Measurements from ENCODE around the gene ASPSCR1.

The ASPSCR1 gene, protein sequence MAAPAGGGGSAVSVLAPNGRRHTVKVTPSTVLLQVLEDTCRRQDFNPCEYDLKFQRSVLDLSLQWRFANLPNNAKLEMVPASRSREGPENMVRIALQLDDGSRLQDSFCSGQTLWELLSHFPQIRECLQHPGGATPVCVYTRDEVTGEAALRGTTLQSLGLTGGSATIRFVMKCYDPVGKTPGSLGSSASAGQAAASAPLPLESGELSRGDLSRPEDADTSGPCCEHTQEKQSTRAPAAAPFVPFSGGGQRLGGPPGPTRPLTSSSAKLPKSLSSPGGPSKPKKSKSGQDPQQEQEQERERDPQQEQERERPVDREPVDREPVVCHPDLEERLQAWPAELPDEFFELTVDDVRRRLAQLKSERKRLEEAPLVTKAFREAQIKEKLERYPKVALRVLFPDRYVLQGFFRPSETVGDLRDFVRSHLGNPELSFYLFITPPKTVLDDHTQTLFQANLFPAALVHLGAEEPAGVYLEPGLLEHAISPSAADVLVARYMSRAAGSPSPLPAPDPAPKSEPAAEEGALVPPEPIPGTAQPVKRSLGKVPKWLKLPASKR

DNA sequence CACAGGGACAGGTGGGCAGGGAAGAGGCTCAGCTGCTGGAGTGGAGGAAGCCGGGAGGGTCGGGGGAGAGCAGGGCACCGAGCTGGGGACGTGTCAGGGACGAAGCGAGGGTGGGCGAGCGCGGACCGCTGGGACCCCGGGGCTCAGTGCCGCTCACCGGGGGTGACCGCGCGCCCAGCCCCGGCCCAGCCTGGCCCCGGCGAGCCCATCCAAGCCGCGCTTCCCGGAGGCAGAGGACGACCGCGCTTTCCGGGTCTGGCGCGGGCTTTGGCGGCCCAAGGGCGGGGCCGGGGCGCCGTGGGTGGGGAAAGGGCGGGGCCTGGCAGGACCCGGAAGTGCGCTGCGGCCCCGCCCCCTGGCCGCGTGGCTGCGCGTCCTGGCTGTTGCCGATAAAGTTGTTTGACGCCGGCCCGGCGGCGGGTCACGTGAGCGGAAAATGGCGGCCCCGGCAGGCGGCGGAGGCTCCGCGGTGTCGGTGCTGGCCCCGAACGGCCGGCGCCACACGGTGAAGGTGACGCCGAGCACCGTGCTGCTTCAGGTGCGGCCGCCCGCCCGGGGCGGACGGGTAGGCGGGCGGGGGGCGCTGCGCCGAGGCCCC, at the start of gene ASPSCR1:
Gene ASPSCR1, plus strand, starts transcription at position 419 of the 598 bp plus-strand sequence. Its CDS starts 18 bp downstream, at position 437.
- H3K9me3 ChIP-seq (ENCODE audit: control insufficient read depth in 2 of 2, low read length in 2 of 2), result no peaks in the 10 kb centered on the region
- peak within 1 kb of the TSS; percentile 83 to 84 for H3K4me3 ChIP-seq (ENCODE audit: low read length in 2 of 2)
- H3K9ac ChIP-seq (ENCODE audit: low read depth in 1 of 2, low read length in 2 of 2), result peak within 1 kb of the TSS; percentile 83 to 85
- H3K36me3 ChIP-seq (ENCODE audit: control insufficient read depth in 2 of 2, insufficient read depth in 2 of 2, low read length in 2 of 2), result peaks cover 0 to 10% of the 10 kb centered on the region in 2 donors
- H3K27ac ChIP-seq (ENCODE audit: low read depth in 2 of 2, low read length in 2 of 2), result peak within 1 kb of the TSS; percentile 88 to 89
- H3K4me1 ChIP-seq (ENCODE audit: control insufficient read depth in 2 of 2, insufficient read depth in 2 of 2, low read length in 2 of 2), result peaks cover 10% of the 10 kb centered on the region in 2 donors
- no peaks in the 10 kb centered on the region for H3K27me3 ChIP-seq (ENCODE audit: control insufficient read depth in 2 of 2, insufficient read depth in 2 of 2, low read length in 2 of 2)

GRCh38 chr17:81927653-81928543, 49.5 kb upstream of the ASPSCR1 start, which contains the start of gene MAFG:
Gene MAFG (minus strand): TSS chr17:81927735. CDS start chr17:81923185, 4,550 bp downstream.
- peaks cover 41 to 44% of the 10 kb centered on the region in 2 donors for H3K4me1 ChIP-seq (ENCODE audit: control insufficient read depth in 2 of 2, insufficient read depth in 2 of 2, low read length in 2 of 2)
- peak within 1 kb of the TSS; percentile 75 to 76 for H3K4me3 ChIP-seq (ENCODE audit: low read length in 2 of 2)
- H3K27me3 ChIP-seq (ENCODE audit: control insufficient read depth in 2 of 2, insufficient read depth in 2 of 2, low read length in 2 of 2), result peaks cover 3 to 10% of the 10 kb centered on the region in 2 donors
- peak within 1 kb of the TSS; percentile 95 to 97 for H3K27ac ChIP-seq (ENCODE audit: low read depth in 2 of 2, low read length in 2 of 2)
- no peaks in the 10 kb centered on the region for H3K36me3 ChIP-seq (ENCODE audit: control insufficient read depth in 2 of 2, insufficient read depth in 2 of 2, low read length in 2 of 2)
- H3K9me3 ChIP-seq (ENCODE audit: control insufficient read depth in 2 of 2, low read length in 2 of 2), result no peaks in the 10 kb centered on the region
- peak within 1 kb of the TSS; percentile 76 to 77 for H3K9ac ChIP-seq (ENCODE audit: low read depth in 1 of 2, low read length in 2 of 2)

DNA sequence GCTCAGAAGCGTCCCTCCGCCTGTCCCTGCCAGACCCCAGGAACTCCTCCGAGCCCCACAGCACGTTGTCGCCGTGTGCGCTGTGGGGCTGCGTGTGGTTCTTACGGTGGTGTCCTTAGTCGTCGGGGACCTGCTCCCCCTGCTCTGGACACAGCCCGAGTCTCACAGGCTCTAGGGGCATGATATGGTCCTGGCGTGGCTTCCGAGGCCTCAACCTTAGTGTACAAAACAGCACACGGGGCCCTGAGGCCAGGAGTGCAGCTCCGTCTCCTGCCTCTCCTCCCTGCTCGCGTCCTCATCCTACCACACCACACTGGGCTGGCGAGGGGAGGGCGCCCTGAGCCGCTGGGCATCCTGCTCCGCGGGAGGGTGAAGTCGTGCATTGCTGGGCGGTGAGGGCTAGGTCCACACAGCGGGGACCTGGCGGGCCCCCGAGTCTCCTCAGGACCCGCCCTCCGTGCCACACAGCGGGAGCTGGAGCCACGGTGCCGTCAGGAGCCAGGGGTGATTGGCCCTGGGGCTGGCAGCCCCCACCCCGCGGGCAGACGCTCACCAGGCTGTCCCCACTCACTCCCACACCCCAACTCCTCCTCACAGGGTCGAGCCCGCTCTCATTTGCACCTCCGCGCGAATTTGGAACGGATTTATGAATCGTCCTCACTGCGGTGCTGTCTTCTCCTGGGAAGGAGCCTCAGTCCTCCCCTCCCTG, 48.7 kb upstream of the ASPSCR1 start:
- Histone ChIP-seq H3K4me3 (ENCODE audit: low read length in 2 of 2) (peak overlapping the region; percentile 45 to 55), H3K27me3 (ENCODE audit: control insufficient read depth in 2 of 2, insufficient read depth in 2 of 2, low read length in 2 of 2) (peaks cover 3 to 10% of the 10 kb centered on the region in 2 donors), H3K9ac (ENCODE audit: low read depth in 1 of 2, low read length in 2 of 2) (peak overlapping the region in 1 of 2 donors; percentile 24), H3K4me1 (ENCODE audit: control insufficient read depth in 2 of 2, insufficient read depth in 2 of 2, low read length in 2 of 2) (peaks cover 35 to 37% of the 10 kb centered on the region in 2 donors), H3K9me3 (ENCODE audit: control insufficient read depth in 2 of 2, low read length in 2 of 2) (no peaks in the 10 kb centered on the region), H3K27ac (ENCODE audit: low read depth in 2 of 2, low read length in 2 of 2) (no peak overlapping the region), H3K36me3 (ENCODE audit: control insufficient read depth in 2 of 2, insufficient read depth in 2 of 2, low read length in 2 of 2) (no peaks in the 10 kb centered on the region)

DNA sequence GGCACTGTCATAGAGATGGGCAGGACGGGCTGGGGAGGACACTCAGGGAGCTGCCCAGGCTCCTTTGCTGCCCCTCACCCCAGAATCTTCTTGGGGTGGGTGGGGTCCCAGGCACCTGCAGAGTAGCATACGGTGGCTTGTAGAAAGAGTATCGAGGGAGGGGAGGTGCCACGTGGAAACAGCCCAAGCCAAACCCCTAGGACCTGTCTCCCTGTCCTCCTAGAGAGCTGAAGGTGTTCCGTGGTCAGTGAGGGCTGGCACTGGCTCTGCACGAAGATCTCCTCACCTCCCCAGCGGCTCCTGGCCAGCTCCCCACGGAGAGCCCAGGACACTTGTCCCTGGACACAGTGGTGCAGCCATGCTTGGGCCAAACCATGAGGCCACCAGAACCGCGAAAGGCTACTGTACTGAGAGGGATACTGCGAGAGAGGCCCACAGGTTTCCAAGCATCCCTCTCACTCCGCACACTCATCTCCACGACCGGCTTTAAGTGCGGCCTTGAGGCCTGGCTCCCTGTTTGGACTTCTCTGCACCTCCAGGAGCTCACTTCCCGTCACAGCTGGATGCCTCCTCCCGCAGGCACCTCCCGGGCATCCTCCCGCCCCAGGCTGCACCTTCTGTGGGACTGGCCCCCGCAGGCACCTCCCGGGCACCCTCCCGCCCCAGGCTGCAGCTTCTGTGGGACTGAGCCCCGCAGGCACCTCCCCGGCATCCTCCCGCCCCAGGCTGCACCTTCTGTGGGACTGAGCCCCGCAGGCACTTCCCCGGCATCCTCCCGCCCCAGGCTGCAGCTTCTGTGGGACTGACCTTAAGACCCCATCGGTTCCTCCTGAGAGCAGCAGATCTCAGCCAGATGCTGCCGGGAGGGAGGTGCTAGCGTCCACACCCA, 47.9 kb upstream of the ASPSCR1 start:
- H3K9ac ChIP-seq (ENCODE audit: low read depth in 1 of 2, low read length in 2 of 2), result no peak overlapping the region
- H3K36me3 ChIP-seq (ENCODE audit: control insufficient read depth in 2 of 2, insufficient read depth in 2 of 2, low read length in 2 of 2), result no peaks in the 10 kb centered on the region
- no peak overlapping the region for H3K4me3 ChIP-seq (ENCODE audit: low read length in 2 of 2)
- no peak overlapping the region for H3K27ac ChIP-seq (ENCODE audit: low read depth in 2 of 2, low read length in 2 of 2)
- no peaks in the 10 kb centered on the region for H3K9me3 ChIP-seq (ENCODE audit: control insufficient read depth in 2 of 2, low read length in 2 of 2)
- H3K4me1 ChIP-seq (ENCODE audit: control insufficient read depth in 2 of 2, insufficient read depth in 2 of 2, low read length in 2 of 2), result peaks cover 27 to 29% of the 10 kb centered on the region in 2 donors
- peaks cover 3 to 10% of the 10 kb centered on the region in 2 donors for H3K27me3 ChIP-seq (ENCODE audit: control insufficient read depth in 2 of 2, insufficient read depth in 2 of 2, low read length in 2 of 2)

DNA sequence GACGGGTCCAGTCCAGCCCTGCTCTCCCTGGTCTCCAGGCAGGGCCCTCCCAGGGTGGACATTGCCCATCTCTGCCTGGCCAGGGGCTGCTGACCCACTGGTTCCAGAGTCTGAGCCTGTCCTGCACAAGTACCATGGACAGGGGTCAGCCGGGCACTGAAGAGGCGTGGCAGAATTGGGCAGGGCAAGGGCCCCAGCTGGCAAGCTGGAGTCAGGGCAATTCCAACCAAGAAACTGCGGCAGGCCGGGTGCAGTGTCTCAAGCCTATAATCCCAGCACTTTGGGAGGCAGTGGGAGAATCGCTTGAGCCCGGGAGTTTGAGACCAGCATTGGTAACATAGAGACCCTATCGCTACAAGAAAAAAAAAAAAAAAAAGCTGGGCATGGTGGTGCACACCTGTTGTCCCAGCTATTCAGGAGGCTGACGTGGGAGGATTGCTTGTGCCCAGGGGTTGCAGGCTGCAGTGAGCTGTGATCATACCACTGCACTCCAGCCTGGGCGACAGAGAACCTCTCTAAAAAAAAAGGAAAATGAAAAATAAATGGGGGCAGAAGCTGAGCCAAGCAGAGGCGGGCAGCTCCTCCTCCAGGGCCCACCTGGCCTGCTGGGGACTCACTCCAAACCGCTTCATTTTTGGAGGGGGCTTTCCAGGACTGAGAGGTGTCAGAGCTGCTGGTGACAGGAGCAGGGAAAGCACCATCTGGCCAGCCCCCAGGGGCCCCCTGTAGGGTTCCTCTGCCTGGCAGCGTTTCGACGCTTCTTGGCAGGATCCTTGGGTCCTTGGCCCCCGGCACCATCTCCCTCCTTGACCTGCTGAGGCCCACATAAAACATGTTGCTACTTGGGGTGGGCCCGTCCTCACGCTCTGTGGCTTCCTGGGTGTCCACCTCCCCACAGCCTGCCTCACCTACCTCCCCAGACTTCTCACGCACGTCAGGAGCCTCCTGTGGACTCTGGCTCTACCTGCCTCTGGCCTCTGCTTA, 47.0 kb upstream of the ASPSCR1 start:
- H3K27ac ChIP-seq (ENCODE audit: low read depth in 2 of 2, low read length in 2 of 2), result no peak overlapping the region
- H3K27me3 ChIP-seq (ENCODE audit: control insufficient read depth in 2 of 2, insufficient read depth in 2 of 2, low read length in 2 of 2), result peaks cover 3 to 10% of the 10 kb centered on the region in 2 donors
- no peaks in the 10 kb centered on the region for H3K9me3 ChIP-seq (ENCODE audit: control insufficient read depth in 2 of 2, low read length in 2 of 2)
- H3K4me1 ChIP-seq (ENCODE audit: control insufficient read depth in 2 of 2, insufficient read depth in 2 of 2, low read length in 2 of 2), result peaks cover 21 to 22% of the 10 kb centered on the region in 2 donors
- H3K36me3 ChIP-seq (ENCODE audit: control insufficient read depth in 2 of 2, insufficient read depth in 2 of 2, low read length in 2 of 2), result no peaks in the 10 kb centered on the region
- no peak overlapping the region for H3K9ac ChIP-seq (ENCODE audit: low read depth in 1 of 2, low read length in 2 of 2)
- H3K4me3 ChIP-seq (ENCODE audit: low read length in 2 of 2), result no peak overlapping the region

DNA sequence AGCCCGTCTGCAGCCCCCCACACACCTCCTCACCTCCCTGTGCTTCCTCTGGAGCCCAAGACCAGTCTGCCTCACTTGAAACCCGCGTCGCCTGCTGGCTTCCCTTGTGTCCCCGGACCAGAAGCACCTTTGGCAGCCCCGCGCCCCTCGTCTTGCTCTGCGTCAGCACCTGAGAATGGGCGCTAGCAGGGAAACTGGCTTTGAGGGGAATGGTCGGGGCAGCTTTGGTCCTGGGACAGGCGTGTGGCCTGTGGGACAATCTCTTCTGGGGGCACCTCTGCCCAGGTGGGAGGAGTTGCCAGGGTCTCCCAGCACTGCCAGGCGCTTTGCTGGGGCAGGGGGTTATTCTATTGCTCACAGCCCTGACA, 46.3 kb upstream of the ASPSCR1 start:
- no peak overlapping the region for H3K27ac ChIP-seq (ENCODE audit: low read depth in 2 of 2, low read length in 2 of 2)
- H3K4me3 ChIP-seq (ENCODE audit: low read length in 2 of 2), result no peak overlapping the region
- H3K9me3 ChIP-seq (ENCODE audit: control insufficient read depth in 2 of 2, low read length in 2 of 2), result no peaks in the 10 kb centered on the region
- H3K36me3 ChIP-seq (ENCODE audit: control insufficient read depth in 2 of 2, insufficient read depth in 2 of 2, low read length in 2 of 2), result no peaks in the 10 kb centered on the region
- no peak overlapping the region for H3K9ac ChIP-seq (ENCODE audit: low read depth in 1 of 2, low read length in 2 of 2)
- H3K4me1 ChIP-seq (ENCODE audit: control insufficient read depth in 2 of 2, insufficient read depth in 2 of 2, low read length in 2 of 2), result peaks cover 15 to 19% of the 10 kb centered on the region in 2 donors
- peaks cover 3 to 10% of the 10 kb centered on the region in 2 donors for H3K27me3 ChIP-seq (ENCODE audit: control insufficient read depth in 2 of 2, insufficient read depth in 2 of 2, low read length in 2 of 2)

DNA sequence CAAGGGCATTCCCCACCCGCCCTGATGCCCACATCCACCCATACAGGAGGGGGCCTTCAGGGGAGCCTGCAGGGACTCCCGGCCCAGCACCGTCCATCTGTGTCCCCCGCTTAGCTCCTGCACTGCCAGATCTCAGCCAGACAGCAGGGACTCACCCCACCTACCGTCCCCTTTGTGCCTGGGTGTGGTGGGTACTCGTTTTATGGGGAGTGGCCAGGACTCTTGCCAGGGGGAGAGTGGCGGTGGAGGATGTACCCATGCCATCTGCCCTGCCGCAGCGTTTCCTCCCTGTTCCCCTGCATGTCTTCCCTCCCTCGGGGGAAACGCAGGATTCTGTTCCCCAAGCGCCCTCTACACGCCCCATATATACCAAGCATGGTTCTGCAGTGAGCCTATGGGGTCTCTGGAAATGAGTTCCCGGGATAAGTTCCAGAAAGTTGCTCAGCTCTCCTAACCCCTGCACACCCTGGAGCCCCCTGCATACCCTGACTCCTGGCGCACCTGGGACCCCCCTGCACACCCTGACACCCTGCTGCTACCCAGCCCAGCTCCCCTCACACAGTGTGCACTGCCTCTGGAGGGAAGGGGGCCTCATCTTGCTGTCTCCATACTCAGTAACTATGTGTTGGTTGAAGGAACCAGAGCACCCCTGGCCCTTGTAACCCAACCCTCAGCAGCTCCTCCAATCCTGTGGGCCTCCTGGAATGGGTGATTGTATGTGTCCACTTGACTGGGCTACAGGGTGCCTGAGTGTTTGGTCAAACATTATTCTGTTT, 45.7 kb upstream of the ASPSCR1 start:
- Histone ChIP-seq H3K27me3 (ENCODE audit: control insufficient read depth in 2 of 2, insufficient read depth in 2 of 2, low read length in 2 of 2) (peaks cover 3 to 10% of the 10 kb centered on the region in 2 donors), H3K27ac (ENCODE audit: low read depth in 2 of 2, low read length in 2 of 2) (no peak overlapping the region), H3K9me3 (ENCODE audit: control insufficient read depth in 2 of 2, low read length in 2 of 2) (no peaks in the 10 kb centered on the region), H3K4me3 (ENCODE audit: low read length in 2 of 2) (no peak overlapping the region), H3K36me3 (ENCODE audit: control insufficient read depth in 2 of 2, insufficient read depth in 2 of 2, low read length in 2 of 2) (no peaks in the 10 kb centered on the region), H3K9ac (ENCODE audit: low read depth in 1 of 2, low read length in 2 of 2) (no peak overlapping the region), H3K4me1 (ENCODE audit: control insufficient read depth in 2 of 2, insufficient read depth in 2 of 2, low read length in 2 of 2) (peaks cover 17 to 20% of the 10 kb centered on the region in 2 donors)

Data from mucosa of rectum (tissue), 2 donors.